Fibroblast of the aortic adventitia (primary cell): ENCODE results near the gene GPR155. TPM values are rescaled to one million over a fixed set of nuclear protein-coding genes. Genes with fewer than 3 reads are reported as not detected.

Source experiments
- DNase-seq: peaks from one replicate; pipeline ENCODE4 v3.0.0-alpha.2; 2010; ENCODE audit warnings: low read depth
- H3K4me3 ChIP-seq: 2 replicates; pipeline ENCODE4 v1.5.1; 2011; ENCODE audit warnings: low read depth, mild to moderate bottlenecking, control low read depth, low read length, moderate library complexity
- total RNA-seq: library from RNA; depleted of rRNA; stranded (reverse); fragments of >200 nt; gene quantifications from 2 replicates; pipeline ENCODE4 v1.2.3, GENCODE V29; 2012; ENCODE audit warnings: low replicate concordance
- TF ChIP-seq, protein P1 (sequence below): IDR thresholded peaks from 2 replicates; pipeline ENCODE4 v1.5.1; 2011; ENCODE audit warnings: mild to moderate bottlenecking, low read length, control low read depth, inconsistent platforms; ENCODE audit not compliant: insufficient read depth

GPR155 gene
- total RNA-seq, 1 donor: 2.2 TPM

DNA sequence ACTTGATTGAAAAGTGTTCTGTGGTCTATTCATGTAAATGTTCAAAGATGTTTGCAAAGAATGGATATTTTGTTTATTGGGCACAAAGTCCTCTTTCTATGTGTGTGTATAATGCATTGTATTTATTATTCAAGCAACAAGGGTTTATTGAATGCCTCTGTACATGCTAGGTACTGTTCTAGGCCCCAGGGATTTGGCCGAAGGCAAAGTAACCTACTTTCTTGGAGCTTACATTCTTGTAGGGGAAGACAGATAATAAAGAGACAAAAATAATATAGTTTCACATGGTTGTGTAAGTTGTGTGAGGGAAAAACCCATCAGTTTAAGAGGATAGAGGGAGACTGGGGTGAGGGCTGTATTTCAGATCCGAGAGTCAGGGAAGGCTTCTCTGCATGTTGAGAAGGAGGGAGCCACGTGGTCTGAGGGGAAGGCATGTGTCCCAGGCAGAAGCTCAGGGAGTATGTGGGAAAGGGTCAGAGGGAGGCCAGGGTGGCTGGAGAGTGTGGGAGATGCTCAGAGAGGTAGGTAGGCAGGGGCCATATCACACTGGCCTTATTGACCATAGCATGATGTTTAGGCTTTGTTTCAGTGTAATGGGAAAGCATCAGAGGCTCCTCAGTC, 40.4 kb upstream of the GPR155 start:
- no peak for DNase-seq

DNA sequence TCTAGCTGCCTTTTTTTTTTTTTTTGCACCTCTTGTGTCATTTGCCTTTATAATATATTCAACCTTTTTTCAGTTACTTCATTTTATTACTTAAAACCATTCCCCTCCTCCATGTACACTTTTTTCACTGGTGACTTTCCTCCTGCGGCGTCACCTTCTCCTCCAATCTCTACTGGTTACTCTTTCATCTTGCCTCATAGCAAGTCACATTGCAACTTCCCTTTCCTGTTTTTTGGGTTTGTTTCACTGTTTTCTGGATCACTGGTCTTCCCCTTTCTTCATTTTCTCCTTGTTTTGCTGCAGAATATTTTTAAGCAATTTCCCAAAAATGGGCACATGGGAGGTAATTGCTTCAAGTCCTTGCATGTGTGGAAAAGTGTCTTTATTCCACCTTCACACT, 37.7 kb upstream of the GPR155 start:
- TF ChIP-seq, protein P1, sequence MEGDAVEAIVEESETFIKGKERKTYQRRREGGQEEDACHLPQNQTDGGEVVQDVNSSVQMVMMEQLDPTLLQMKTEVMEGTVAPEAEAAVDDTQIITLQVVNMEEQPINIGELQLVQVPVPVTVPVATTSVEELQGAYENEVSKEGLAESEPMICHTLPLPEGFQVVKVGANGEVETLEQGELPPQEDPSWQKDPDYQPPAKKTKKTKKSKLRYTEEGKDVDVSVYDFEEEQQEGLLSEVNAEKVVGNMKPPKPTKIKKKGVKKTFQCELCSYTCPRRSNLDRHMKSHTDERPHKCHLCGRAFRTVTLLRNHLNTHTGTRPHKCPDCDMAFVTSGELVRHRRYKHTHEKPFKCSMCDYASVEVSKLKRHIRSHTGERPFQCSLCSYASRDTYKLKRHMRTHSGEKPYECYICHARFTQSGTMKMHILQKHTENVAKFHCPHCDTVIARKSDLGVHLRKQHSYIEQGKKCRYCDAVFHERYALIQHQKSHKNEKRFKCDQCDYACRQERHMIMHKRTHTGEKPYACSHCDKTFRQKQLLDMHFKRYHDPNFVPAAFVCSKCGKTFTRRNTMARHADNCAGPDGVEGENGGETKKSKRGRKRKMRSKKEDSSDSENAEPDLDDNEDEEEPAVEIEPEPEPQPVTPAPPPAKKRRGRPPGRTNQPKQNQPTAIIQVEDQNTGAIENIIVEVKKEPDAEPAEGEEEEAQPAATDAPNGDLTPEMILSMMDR: no peak
- no peak for DNase-seq
- H3K4me3 ChIP-seq: no peak overlapping the region

More for the DNA sequence above, 40.4 kb upstream of the GPR155 start:
- TF ChIP-seq, protein P1: no peak
- no peak overlapping the region for H3K4me3 ChIP-seq

DNA sequence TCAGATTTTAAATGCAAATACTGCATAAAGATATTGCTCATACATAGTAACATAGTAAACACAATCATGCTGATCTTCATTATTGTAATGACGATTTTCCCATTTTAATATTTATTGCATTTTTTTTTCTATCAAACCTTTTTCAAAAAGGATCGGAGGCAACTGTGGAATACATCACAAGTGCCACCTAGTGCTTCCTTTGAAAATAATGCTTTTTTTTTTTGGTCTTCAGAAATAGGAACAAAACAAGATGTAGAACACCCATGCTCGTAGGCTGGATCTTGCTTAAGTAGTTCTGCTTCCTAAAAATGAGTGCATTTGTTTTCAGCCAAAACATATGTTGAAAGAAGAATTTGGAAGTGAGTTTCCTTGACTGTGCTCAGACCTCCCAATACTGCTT, 35.7 kb upstream of the GPR155 start:
- DNase-seq: peak; percentile 40
- H3K4me3 ChIP-seq: no peak overlapping the region
- TF ChIP-seq, protein P1: peak; percentile 36

DNA sequence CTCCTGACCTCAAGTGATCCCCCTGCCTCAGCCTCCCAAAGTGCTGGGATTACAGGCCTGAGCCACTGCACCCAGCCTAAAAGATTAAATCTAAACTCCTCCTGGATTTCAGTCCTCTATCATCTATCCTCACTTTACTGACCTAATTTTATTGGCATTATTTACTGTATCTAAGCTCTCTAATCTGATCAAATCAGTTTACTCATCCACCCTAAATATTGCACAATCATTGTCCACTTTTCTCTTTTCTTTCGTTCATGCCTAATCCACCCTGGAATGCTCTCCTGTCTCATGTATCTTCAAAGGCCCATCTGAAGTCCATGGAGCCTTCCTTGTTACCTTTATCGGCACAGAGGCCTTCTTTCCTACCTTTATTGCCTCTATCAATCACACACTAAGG, 31.6 kb upstream of the GPR155 start:
- TF ChIP-seq, protein P1: no peak
- DNase-seq: no peak
- H3K4me3 ChIP-seq: no peak overlapping the region

DNA sequence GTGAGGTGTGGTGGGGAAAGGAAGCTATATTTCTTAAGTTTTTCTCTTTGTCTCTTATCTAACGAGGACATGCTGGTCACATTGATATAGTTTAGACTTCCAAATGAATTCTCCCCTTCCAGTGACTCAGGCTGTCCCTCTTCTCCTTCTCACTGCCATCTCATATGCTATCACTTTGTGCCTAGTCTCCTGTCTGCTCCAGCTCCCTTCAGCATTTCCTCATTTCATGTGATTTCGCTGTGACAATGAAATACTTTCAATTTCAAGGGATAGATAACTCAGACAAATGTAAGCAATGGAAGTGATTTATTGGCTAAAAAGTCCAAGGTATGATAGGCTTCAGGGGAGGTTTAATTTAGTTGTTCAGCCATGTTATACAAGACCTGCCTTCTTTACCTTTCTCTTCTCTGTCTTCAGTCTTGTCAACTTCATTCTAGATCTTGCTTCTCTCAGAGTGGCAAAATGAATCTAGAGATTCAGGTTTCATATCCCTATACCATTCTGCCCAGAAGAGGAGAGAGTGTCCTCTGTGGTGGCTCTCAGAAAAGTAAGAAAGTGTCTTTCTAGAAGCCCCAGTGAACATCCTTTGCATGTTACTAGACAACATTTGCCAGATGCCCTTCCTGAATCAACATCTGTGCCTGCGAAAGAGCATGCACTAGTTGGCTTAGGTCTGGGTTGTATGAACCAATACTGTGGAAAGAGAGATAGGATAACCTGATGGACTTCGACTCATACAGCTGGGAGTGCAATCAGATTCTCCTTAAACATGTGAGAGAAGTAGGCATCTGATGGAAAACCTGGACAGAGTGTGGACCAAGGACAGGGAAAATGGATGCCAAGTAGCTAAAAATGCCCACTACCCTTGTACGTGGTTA, 29.9 kb upstream of the GPR155 start:
- no peak for DNase-seq
- H3K4me3 ChIP-seq: no peak overlapping the region
- TF ChIP-seq, protein P1: no peak

DNA sequence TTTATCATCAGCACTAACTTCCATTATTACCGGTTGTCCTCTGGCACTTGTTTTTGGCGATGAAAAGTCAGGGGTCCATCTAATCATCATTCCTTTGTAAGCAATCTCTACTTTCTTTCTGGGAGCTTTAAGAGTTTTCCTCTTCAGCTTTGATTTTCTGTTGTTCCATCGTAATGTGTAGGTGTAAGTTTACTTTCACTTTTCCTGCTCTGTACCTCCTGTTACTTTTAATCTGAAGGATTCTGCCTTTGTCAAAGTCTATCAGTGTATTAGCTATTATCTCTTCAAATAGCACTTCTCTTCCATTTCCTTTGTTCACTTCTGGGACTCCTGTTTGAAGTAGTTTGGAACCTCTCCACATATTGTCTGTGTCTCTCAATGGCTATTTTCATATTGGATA, 25.5 kb upstream of the GPR155 start:
- TF ChIP-seq, protein P1: no peak
- no peak for DNase-seq
- no peak overlapping the region for H3K4me3 ChIP-seq
